Trophoblast cell (in vitro differentiated cells and primary cell): Measurements from ENCODE around the gene PNMA8B.

Source experiments
- DNase-seq, 2 donors: peaks; one replicate each; pipeline ENCODE4 v3.0.0-alpha.2; 2016
- H2AFZ ChIP-seq: 2 replicates; pipeline ENCODE4 v1.6.1; 2013; ENCODE audit warnings: low read length, moderate library complexity, mild to moderate bottlenecking; ENCODE audit not compliant: insufficient read depth, poor library complexity
- H2AK5ac ChIP-seq: 2 replicates; pipeline ENCODE4 v1.6.1; 2013; ENCODE audit warnings: mild to moderate bottlenecking, low read length
- H2BK120ac ChIP-seq: 2 replicates; pipeline ENCODE4 v1.6.1; 2013; ENCODE audit warnings: low read length, mild to moderate bottlenecking, moderate library complexity; ENCODE audit not compliant: insufficient read depth, poor library complexity
- H2BK12ac ChIP-seq: 2 replicates; pipeline ENCODE4 v1.6.1; 2013; ENCODE audit warnings: mild to moderate bottlenecking, low read length, moderate library complexity
- H2BK5ac ChIP-seq: 2 replicates; pipeline ENCODE4 v1.6.1; 2013; ENCODE audit warnings: low read length, low read depth, moderate library complexity, mild to moderate bottlenecking; ENCODE audit not compliant: poor library complexity
- H3K14ac ChIP-seq: 2 replicates; pipeline ENCODE4 v1.6.1; 2013; ENCODE audit warnings: mild to moderate bottlenecking, low read length
- H3K18ac ChIP-seq: 2 replicates; pipeline ENCODE4 v1.6.1; 2013; ENCODE audit warnings: mild to moderate bottlenecking, low read length
- H3K23ac ChIP-seq: 2 replicates; pipeline ENCODE4 v1.6.1; 2013; ENCODE audit warnings: low read length
- H3K27ac ChIP-seq: 2 replicates; pipeline ENCODE4 v1.5.1; 2013; ENCODE audit warnings: low read depth, mild to moderate bottlenecking, inconsistent platforms, low read length, moderate library complexity
- H3K27me3 ChIP-seq: 2 replicates; pipeline ENCODE4 v1.6.1; 2013; ENCODE audit warnings: inconsistent platforms, mild to moderate bottlenecking, low read length, moderate library complexity; ENCODE audit not compliant: insufficient read depth
- H3K36me3 ChIP-seq, 2 experiments: 1 replicate in 1 of 2; 2 replicates in 1 of 2; pipeline ENCODE4 v1.6.1; 2013; ENCODE audit warnings: low read length in 2 of 2, mild to moderate bottlenecking in 2 of 2, moderate library complexity in 1 of 2; ENCODE audit not compliant: insufficient read depth in 2 of 2, control insufficient read depth in 1 of 2
- H3K4ac ChIP-seq: 2 replicates; pipeline ENCODE4 v1.6.1; 2013; ENCODE audit warnings: low read depth, mild to moderate bottlenecking, low read length, moderate library complexity
- H3K4me1 ChIP-seq, 2 experiments: 1 replicate in 1 of 2; 2 replicates in 1 of 2; pipeline ENCODE4 v1.6.1; 2013; ENCODE audit warnings: low read length in 2 of 2, mild to moderate bottlenecking in 2 of 2, moderate library complexity in 1 of 2; ENCODE audit not compliant: insufficient read depth in 2 of 2, control insufficient read depth in 1 of 2
- H3K4me2 ChIP-seq: 2 replicates; pipeline ENCODE4 v1.6.1; 2013; ENCODE audit warnings: inconsistent platforms, mild to moderate bottlenecking, low read length, moderate library complexity
- H3K4me3 ChIP-seq: 2 replicates; pipeline ENCODE4 v1.5.1; 2013; ENCODE audit warnings: mild to moderate bottlenecking, low read depth, low read length, inconsistent platforms
- H3K79me1 ChIP-seq: one replicate; pipeline ENCODE4 v1.6.1; 2013; ENCODE audit warnings: low read length
- H3K79me2 ChIP-seq: 2 replicates; pipeline ENCODE4 v1.6.1; 2013; ENCODE audit warnings: low read length, mild to moderate bottlenecking; ENCODE audit not compliant: control insufficient read depth, insufficient read depth, poor library complexity
- H3K9ac ChIP-seq: 2 replicates; pipeline ENCODE4 v1.6.1; 2013; ENCODE audit warnings: mild to moderate bottlenecking, low read length
- H3K9me3 ChIP-seq: 2 replicates; pipeline ENCODE4 v1.6.1; 2013; ENCODE audit warnings: low read depth, mild to moderate bottlenecking, control low read depth, inconsistent platforms, low read length; ENCODE audit not compliant: insufficient read depth
- H4K12ac ChIP-seq: 2 replicates; pipeline ENCODE4 v1.6.1; 2013; ENCODE audit warnings: low read depth, mild to moderate bottlenecking, low read length, moderate library complexity
- H4K8ac ChIP-seq: 2 replicates; pipeline ENCODE4 v1.6.1; 2013; ENCODE audit warnings: low read depth, mild to moderate bottlenecking, low read length, moderate library complexity
- H4K91ac ChIP-seq: one replicate; pipeline ENCODE4 v1.6.1; 2013; ENCODE audit warnings: low read depth, mild to moderate bottlenecking, low read length, moderate library complexity
- WGBS: extraction: QIAGEN DNeasy Blood & Tissue Kit; methylation state at CpG from one replicate; pipeline ENCODE4 v1.1.7; 2013; ENCODE audit warnings: missing lambda C conversion rate; ENCODE audit not compliant: insufficient read length, insufficient coverage; ENCODE audit errors: extremely low coverage; 5-methylcytosine and 5-hydroxymethylcytosine counted together

Gene PNMA8B

GRCh38 chr19:46482631-46483030, 13.0 kb downstream of the PNMA8B start:
- Histone ChIP-seq H3K4ac (no peak overlapping the region), H2BK5ac (no peak overlapping the region), H3K4me3 (no peak overlapping the region), H3K27me3 (no peaks in the 10 kb centered on the region), H3K79me1 (peaks cover 4% of the 10 kb centered on the region), H3K14ac (no peak overlapping the region), H2BK12ac (no peak overlapping the region), H3K23ac (no peak overlapping the region), H4K8ac (no peak overlapping the region), H3K27ac (no peak overlapping the region), H3K4me1 (peaks cover 4 to 8% of the 10 kb centered on the region in 2 experiments), H3K4me2 (no peak overlapping the region), H3K36me3 (no peaks in the 10 kb centered on the region), H3K9ac (no peak overlapping the region), H4K12ac (no peak overlapping the region), H3K9me3 (no peaks in the 10 kb centered on the region), H2AK5ac (no peak overlapping the region), H2AFZ (no peak overlapping the region), H3K79me2 (no peaks in the 10 kb centered on the region), H3K18ac (no peak overlapping the region), H4K91ac (no peak overlapping the region), H2BK120ac (no peak overlapping the region)
- no peak for DNase-seq
- WGBS: no CpG with 5 or more reads among the region's 3 CpGs

GRCh38 chr19:46481947-46482346, 13.7 kb downstream of the PNMA8B start:
- Histone ChIP-seq H3K14ac (no peak overlapping the region), H4K12ac (no peak overlapping the region), H3K27me3 (no peaks in the 10 kb centered on the region), H3K4me2 (no peak overlapping the region), H3K9ac (no peak overlapping the region), H3K27ac (no peak overlapping the region), H3K4me1 (peaks cover 0 to 4% of the 10 kb centered on the region in 2 experiments), H3K9me3 (no peaks in the 10 kb centered on the region), H3K4me3 (no peak overlapping the region), H2AK5ac (no peak overlapping the region), H3K79me2 (no peaks in the 10 kb centered on the region), H2BK120ac (peak overlapping the region; percentile 38), H3K36me3 (no peaks in the 10 kb centered on the region), H3K79me1 (no peaks in the 10 kb centered on the region), H3K23ac (no peak overlapping the region), H4K91ac (peak overlapping the region; percentile 58), H4K8ac (peak overlapping the region; percentile 12), H2AFZ (no peak overlapping the region), H2BK12ac (peak overlapping the region; percentile 55), H3K18ac (no peak overlapping the region), H2BK5ac (peak overlapping the region; percentile 66), H3K4ac (no peak overlapping the region)
- no peak for DNase-seq
- no CpG with 5 or more reads among the region's 5 CpGs for WGBS

GRCh38 chr19:46481223-46481848, 14.3 kb downstream of the PNMA8B start:
- no peaks in the 10 kb centered on the region for H3K79me1 ChIP-seq
- H2AK5ac ChIP-seq: peak overlapping the region; percentile 50
- peak overlapping the region; percentile 55 for H2BK12ac ChIP-seq
- H3K9ac ChIP-seq: no peak overlapping the region
- no peak overlapping the region for H3K23ac ChIP-seq
- H2AFZ ChIP-seq: no peak overlapping the region
- H3K36me3 ChIP-seq: no peaks in the 10 kb centered on the region
- H3K4ac ChIP-seq: no peak overlapping the region
- H3K18ac ChIP-seq: no peak overlapping the region
- H3K4me1 ChIP-seq: peaks cover 0 to 4% of the 10 kb centered on the region in 2 experiments
- WGBS: no CpG with 5 or more reads among the region's 16 CpGs
- H3K27ac ChIP-seq: peak overlapping the region; percentile 11
- H2BK120ac ChIP-seq: peak overlapping the region; percentile 87
- peak overlapping the region; percentile 66 for H2BK5ac ChIP-seq
- no peaks in the 10 kb centered on the region for H3K27me3 ChIP-seq
- peak overlapping the region; percentile 12 for H4K8ac ChIP-seq
- peak overlapping the region; percentile 58 for H4K91ac ChIP-seq
- H3K9me3 ChIP-seq: no peaks in the 10 kb centered on the region
- H3K14ac ChIP-seq: no peak overlapping the region
- H3K4me2 ChIP-seq: no peak overlapping the region
- H3K4me3 ChIP-seq: no peak overlapping the region
- no peaks in the 10 kb centered on the region for H3K79me2 ChIP-seq
- DNase-seq: no peak
- no peak overlapping the region for H4K12ac ChIP-seq

GRCh38 chr19:46480415-46480814, 15.3 kb downstream of the PNMA8B start:
- no peak overlapping the region for H3K4ac ChIP-seq
- no peak for DNase-seq
- no peaks in the 10 kb centered on the region for H3K27me3 ChIP-seq
- no peak overlapping the region for H2BK12ac ChIP-seq
- no peak overlapping the region for H2AK5ac ChIP-seq
- H3K4me3 ChIP-seq: no peak overlapping the region
- no peak overlapping the region for H2BK120ac ChIP-seq
- H4K12ac ChIP-seq: no peak overlapping the region
- no peak overlapping the region for H4K8ac ChIP-seq
- no peak overlapping the region for H3K18ac ChIP-seq
- peak overlapping the region; percentile 89 for H3K27ac ChIP-seq
- no peak overlapping the region for H3K4me2 ChIP-seq
- no peak overlapping the region for H2BK5ac ChIP-seq
- H3K36me3 ChIP-seq: no peaks in the 10 kb centered on the region
- H3K4me1 ChIP-seq: peaks cover 0 to 4% of the 10 kb centered on the region in 2 experiments
- no peaks in the 10 kb centered on the region for H3K79me2 ChIP-seq
- no peaks in the 10 kb centered on the region for H3K79me1 ChIP-seq
- no peak overlapping the region for H2AFZ ChIP-seq
- H3K14ac ChIP-seq: no peak overlapping the region
- no peak overlapping the region for H3K9ac ChIP-seq
- no peaks in the 10 kb centered on the region for H3K9me3 ChIP-seq
- no peak overlapping the region for H4K91ac ChIP-seq
- no CpG with 5 or more reads among the region's 12 CpGs for WGBS
- H3K23ac ChIP-seq: no peak overlapping the region
